Measurements from ENCODE around the gene TAOK2.

DNA sequence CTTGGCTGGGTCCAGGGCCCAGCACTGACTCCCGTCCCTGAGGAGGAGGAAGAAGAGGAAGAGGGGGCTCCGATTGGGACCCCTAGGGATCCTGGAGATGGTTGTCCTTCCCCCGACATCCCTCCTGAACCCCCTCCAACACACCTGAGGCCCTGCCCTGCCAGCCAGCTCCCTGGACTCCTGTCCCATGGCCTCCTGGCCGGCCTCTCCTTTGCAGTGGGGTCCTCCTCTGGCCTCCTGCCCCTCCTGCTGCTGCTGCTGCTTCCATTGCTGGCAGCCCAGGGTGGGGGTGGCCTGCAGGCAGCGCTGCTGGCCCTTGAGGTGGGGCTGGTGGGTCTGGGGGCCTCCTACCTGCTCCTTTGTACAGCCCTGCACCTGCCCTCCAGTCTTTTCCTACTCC lies 13.3 kb downstream of the TAOK2 start:
- TF ChIP-seq EP300 (IDR thresholded peaks at IDR 0.05), result no peak
- TF ChIP-seq, protein P1, sequence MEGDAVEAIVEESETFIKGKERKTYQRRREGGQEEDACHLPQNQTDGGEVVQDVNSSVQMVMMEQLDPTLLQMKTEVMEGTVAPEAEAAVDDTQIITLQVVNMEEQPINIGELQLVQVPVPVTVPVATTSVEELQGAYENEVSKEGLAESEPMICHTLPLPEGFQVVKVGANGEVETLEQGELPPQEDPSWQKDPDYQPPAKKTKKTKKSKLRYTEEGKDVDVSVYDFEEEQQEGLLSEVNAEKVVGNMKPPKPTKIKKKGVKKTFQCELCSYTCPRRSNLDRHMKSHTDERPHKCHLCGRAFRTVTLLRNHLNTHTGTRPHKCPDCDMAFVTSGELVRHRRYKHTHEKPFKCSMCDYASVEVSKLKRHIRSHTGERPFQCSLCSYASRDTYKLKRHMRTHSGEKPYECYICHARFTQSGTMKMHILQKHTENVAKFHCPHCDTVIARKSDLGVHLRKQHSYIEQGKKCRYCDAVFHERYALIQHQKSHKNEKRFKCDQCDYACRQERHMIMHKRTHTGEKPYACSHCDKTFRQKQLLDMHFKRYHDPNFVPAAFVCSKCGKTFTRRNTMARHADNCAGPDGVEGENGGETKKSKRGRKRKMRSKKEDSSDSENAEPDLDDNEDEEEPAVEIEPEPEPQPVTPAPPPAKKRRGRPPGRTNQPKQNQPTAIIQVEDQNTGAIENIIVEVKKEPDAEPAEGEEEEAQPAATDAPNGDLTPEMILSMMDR (IDR thresholded peaks at IDR 0.05), result no peak

All from tibial nerve (tissue), 4 donors.